M059J (cell line): ENCODE measurements around the gene AADACL4. TPM values are rescaled to one million over a fixed set of nuclear protein-coding genes. Genes with fewer than 3 reads are reported as not detected.
"Not testable (repeated sequence)": the region's sequence is repeated elsewhere in the genome, so short reads cannot be mapped to it uniquely, and the experiment has no call there.

Source experiments
- DNase-seq: peaks from one replicate; pipeline ENCODE4 v3.0.0-alpha.2; 2012; ENCODE audit warnings: low read depth
- total RNA-seq: library from RNA; depleted of rRNA; stranded (reverse); fragments of >200 nt; shearing (Covaris generic); gene quantifications from 2 replicates; pipeline ENCODE4 v1.2.3, GENCODE V29; 2014

The AADACL4 gene
- total RNA-seq, 1 experiment from 2014 or later, result not detected

GRCh38 chr1:12629511-12629956 lies 14.4 kb upstream of the AADACL4 start:
- DNase-seq, result no peak

GRCh38 chr1:12629985-12630760 lies 13.7 kb upstream of the AADACL4 start:
- DNase-seq, result no peak

- no peak for DNase-seq
Measured at GRCh38 chr1:12630946-12631530, 12.8 kb upstream of the AADACL4 start.

- DNase-seq, result no peak
Measured at GRCh38 chr1:12631571-12631970, 12.3 kb upstream of the AADACL4 start.

- no peak for DNase-seq
Measured at GRCh38 chr1:12634156-12634555, 9.7 kb upstream of the AADACL4 start.

GRCh38 chr1:12634696-12635202 lies 9.1 kb upstream of the AADACL4 start:
- DNase-seq, result no peak

GRCh38 chr1:12636098-12636950 lies 7.6 kb upstream of the AADACL4 start:
- peak; percentile 74 for DNase-seq

- DNase-seq, result no peak
Measured at GRCh38 chr1:12637693-12638092, 6.2 kb upstream of the AADACL4 start.

GRCh38 chr1:12640237-12640957 lies 3.5 kb upstream of the AADACL4 start:
- DNase-seq, result no peak

- no peak for DNase-seq
Measured at GRCh38 chr1:12640958-12641272, 3.0 kb upstream of the AADACL4 start.

GRCh38 chr1:12643079-12643478 lies 806 bp upstream of the AADACL4 start:
- no peak for DNase-seq

- DNase-seq, result no peak
Measured at GRCh38 chr1:12644237-12644636, 352 bp downstream of the AADACL4 start.

GRCh38 chr1:12644829-12645228 lies 944 bp downstream of the AADACL4 start:
- DNase-seq, result no peak

GRCh38 chr1:12645401-12645800 lies 1.5 kb downstream of the AADACL4 start:
- DNase-seq, result not testable (repeated sequence)

GRCh38 chr1:12648741-12649140 lies 4.9 kb downstream of the AADACL4 start:
- no peak for DNase-seq

GRCh38 chr1:12649971-12650421 lies 6.1 kb downstream of the AADACL4 start:
- DNase-seq, result peak; percentile 52

GRCh38 chr1:12654004-12654567 lies 10.2 kb downstream of the AADACL4 start:
- DNase-seq, result no peak

- DNase-seq, result no peak
Measured at GRCh38 chr1:12654657-12655056, 10.8 kb downstream of the AADACL4 start.

GRCh38 chr1:12656575-12656974 lies 12.7 kb downstream of the AADACL4 start:
- no peak for DNase-seq

- DNase-seq, result no peak
Measured at GRCh38 chr1:12657060-12657884, 13.4 kb downstream of the AADACL4 start.
